ENCODE results near the gene BYSL. TPM values are rescaled to one million over a fixed set of nuclear protein-coding genes. Genes with fewer than 3 reads are reported as not detected.

BYSL gene
- total RNA-seq, 2 donors from 2014 or later: 2.8 to 3.8 TPM

Other genes starting within 250 kb of the BYSL start
- gene TFEB, start 185.9 kb upstream of the BYSL start, total RNA-seq: 10 to 100 TPM; 17.6 to 18.9 TPM
- gene PGC, start 174.1 kb upstream of the BYSL start, total RNA-seq: not detected
- 1 to 10 TPM; 5.2 to 6.9 TPM for gene FRS3, start 141.6 kb upstream of the BYSL start, total RNA-seq
- not detected for gene PRICKLE4, start 140.7 kb upstream of the BYSL start, total RNA-seq
- 100 to 1,000 TPM in 1 of 2 donors, 10 to 100 TPM in 1; 99.1 to 111 TPM for gene TOMM6, start 133.8 kb upstream of the BYSL start, total RNA-seq
- 1 to 10 TPM; 1.7 to 2.1 TPM for gene USP49, start 26.1 kb upstream of the BYSL start, total RNA-seq
- 1 to 10 TPM; 3.6 to 3.9 TPM for gene MED20, start 360 bp upstream of the BYSL start, total RNA-seq
- 100 to 1,000 TPM; 247 to 250 TPM for gene CCND3, start 20.3 kb downstream of the BYSL start, total RNA-seq
- 10 to 100 TPM; 28.7 to 35.3 TPM for gene TAF8, start 129.0 kb downstream of the BYSL start, total RNA-seq
- not detected for gene C6orf132, start 221.1 kb downstream of the BYSL start, total RNA-seq